ENCODE measurements around the gene PPIL6. TPM values are rescaled to one million over a fixed set of nuclear protein-coding genes. Genes with fewer than 3 reads are reported as not detected.

Gene PPIL6
- total and polyA plus RNA-seq, 2 experiments from 2014 or later = 2.6 to 2.9 TPM

DNA sequence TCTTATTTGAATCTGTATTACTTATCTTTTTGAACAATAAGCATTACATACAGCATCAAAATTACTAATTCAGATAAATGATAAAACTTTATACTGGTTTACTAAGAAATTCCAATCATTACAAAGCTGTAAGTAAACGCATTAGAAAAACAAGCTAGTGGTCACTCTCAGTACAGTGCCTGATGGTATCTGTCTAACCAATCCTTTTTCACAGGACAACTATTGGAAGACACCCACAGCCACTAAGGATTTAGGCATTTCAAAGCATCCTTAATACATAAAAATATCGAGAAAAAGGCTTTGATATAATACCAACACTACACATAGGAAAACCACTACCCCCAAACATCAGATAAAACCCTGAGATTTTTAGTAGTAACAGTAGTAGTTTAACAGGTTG is 60.7 kb downstream of the PPIL6 start:
- 67% methylated on average over 2 of the region's 2 CpGs for WGBS (ENCODE audit: low lambda C conversion rate, missing lambda C conversion rate)
- TF ChIP-seq EZH2 (IDR thresholded peaks at IDR 0.05; ENCODE audit: borderline replicate concordance) = no peak
- no peak for TF ChIP-seq EZH2phosphoT487 (IDR thresholded peaks at IDR 0.05; ENCODE audit: low read depth, severe bottlenecking, unreplicated experiment)
- TF ChIP-seq, protein P1, sequence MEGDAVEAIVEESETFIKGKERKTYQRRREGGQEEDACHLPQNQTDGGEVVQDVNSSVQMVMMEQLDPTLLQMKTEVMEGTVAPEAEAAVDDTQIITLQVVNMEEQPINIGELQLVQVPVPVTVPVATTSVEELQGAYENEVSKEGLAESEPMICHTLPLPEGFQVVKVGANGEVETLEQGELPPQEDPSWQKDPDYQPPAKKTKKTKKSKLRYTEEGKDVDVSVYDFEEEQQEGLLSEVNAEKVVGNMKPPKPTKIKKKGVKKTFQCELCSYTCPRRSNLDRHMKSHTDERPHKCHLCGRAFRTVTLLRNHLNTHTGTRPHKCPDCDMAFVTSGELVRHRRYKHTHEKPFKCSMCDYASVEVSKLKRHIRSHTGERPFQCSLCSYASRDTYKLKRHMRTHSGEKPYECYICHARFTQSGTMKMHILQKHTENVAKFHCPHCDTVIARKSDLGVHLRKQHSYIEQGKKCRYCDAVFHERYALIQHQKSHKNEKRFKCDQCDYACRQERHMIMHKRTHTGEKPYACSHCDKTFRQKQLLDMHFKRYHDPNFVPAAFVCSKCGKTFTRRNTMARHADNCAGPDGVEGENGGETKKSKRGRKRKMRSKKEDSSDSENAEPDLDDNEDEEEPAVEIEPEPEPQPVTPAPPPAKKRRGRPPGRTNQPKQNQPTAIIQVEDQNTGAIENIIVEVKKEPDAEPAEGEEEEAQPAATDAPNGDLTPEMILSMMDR (IDR thresholded peaks at IDR 0.05; ENCODE audit: poor library complexity) = no peak
- Histone ChIP-seq H3K79me2 (peaks cover 69% of the 10 kb centered on the region), H2AFZ (no peak overlapping the region), H3K27ac (no peak overlapping the region), H3K27me3 (no peaks in the 10 kb centered on the region), H3K4me2 (peak overlapping the region; percentile 72), H3K4me3 (peak overlapping the region; percentile 86), H3K36me3 (replicated peaks; ENCODE audit: insufficient read depth, low read depth) (no peaks in the 10 kb centered on the region), H3K9me2 (replicated peaks; ENCODE audit: insufficient read depth) (no peaks in the 10 kb centered on the region), H3K9me3 (ENCODE audit: low read depth) (no peaks in the 10 kb centered on the region), H3K4me1 (ENCODE audit: insufficient read depth) (peaks cover 21% of the 10 kb centered on the region), H4K20me1 (ENCODE audit: insufficient read depth, poor library complexity, severe bottlenecking) (peaks cover 64% of the 10 kb centered on the region)
- no peak for DNase-seq (ENCODE audit: low spot score)

DNA sequence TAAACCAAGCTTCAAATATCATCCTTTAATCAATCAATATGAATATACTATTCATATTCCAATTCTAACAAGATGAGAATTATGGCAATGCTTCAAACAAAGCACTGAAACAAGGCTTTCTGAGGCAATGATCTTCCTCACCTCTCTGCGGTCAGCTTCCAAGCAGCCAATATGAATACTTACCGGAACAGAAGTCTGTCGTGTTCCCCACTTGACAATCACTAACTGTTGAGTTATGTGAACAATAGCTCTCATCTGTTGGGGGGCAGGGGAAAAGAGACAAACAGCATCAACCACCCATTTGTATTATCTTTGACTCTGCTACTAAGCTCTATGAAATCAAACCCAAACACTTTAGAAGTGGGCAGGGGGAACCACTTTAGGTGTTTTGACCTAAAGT is 62.7 kb downstream of the PPIL6 start:
- H3K79me2 ChIP-seq = peaks cover 89% of the 10 kb centered on the region
- no peak overlapping the region for H3K4me3 ChIP-seq
- no peak for DNase-seq (ENCODE audit: low spot score)
- no peaks in the 10 kb centered on the region for H3K9me3 ChIP-seq (ENCODE audit: low read depth)
- H3K27me3 ChIP-seq = no peaks in the 10 kb centered on the region
- TF ChIP-seq EZH2 (IDR thresholded peaks at IDR 0.05; ENCODE audit: borderline replicate concordance) = no peak
- TF ChIP-seq, protein P1 (IDR thresholded peaks at IDR 0.05; ENCODE audit: poor library complexity) = no peak
- TF ChIP-seq EZH2phosphoT487 (IDR thresholded peaks at IDR 0.05; ENCODE audit: low read depth, severe bottlenecking, unreplicated experiment) = no peak
- H2AFZ ChIP-seq = no peak overlapping the region
- H3K27ac ChIP-seq = no peak overlapping the region
- H4K20me1 ChIP-seq (ENCODE audit: insufficient read depth, poor library complexity, severe bottlenecking) = peaks cover 79% of the 10 kb centered on the region
- H3K4me2 ChIP-seq = no peak overlapping the region
- WGBS (ENCODE audit: low lambda C conversion rate, missing lambda C conversion rate) = 92% methylated on average over 3 of the region's 3 CpGs
- no peaks in the 10 kb centered on the region for H3K9me2 ChIP-seq (replicated peaks; ENCODE audit: insufficient read depth)
- H3K36me3 ChIP-seq (replicated peaks; ENCODE audit: insufficient read depth, low read depth) = no peaks in the 10 kb centered on the region
- H3K4me1 ChIP-seq (ENCODE audit: insufficient read depth) = peaks cover 13% of the 10 kb centered on the region

DNA sequence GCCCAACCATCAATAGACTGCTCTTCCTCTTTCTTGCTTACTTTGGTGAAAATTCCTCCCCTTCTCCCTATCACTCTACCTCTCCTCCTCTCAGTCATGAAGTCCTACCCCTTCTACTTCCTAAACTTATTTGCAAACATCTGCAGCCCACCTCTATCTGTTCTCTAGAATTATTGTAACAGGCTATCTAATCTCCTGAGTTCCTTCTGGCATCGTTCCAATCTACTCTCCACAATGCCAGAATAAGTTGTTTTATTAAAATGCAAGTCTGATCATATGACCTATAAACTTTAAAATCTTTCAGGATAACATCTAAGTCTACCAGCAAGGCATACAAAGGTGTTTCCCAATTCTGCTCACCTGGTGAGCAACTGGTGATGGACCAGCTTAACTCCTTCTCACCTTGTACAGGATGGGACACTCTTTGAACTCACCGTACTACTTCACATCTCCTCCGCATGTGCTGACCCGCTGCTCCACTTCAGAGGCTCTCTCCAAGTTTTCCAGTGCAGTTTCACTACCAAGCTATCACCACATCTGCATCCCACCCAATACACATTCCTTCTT is 66.0 kb downstream of the PPIL6 start:
- Histone ChIP-seq H3K4me1 (ENCODE audit: insufficient read depth) (peaks cover 12% of the 10 kb centered on the region), H3K36me3 (replicated peaks; ENCODE audit: insufficient read depth, low read depth) (peaks cover 3% of the 10 kb centered on the region)
- WGBS (ENCODE audit: low lambda C conversion rate, missing lambda C conversion rate) = 75% methylated on average over 4 of the region's 4 CpGs

More for the DNA sequence above, 66.0 kb downstream of the PPIL6 start:
- Histone ChIP-seq H3K27me3 (no peaks in the 10 kb centered on the region), H3K9me2 (replicated peaks; ENCODE audit: insufficient read depth) (no peaks in the 10 kb centered on the region), H2AFZ (no peak overlapping the region), H3K4me3 (no peak overlapping the region), H3K79me2 (peaks cover 94% of the 10 kb centered on the region), H3K9me3 (ENCODE audit: low read depth) (no peaks in the 10 kb centered on the region), H4K20me1 (ENCODE audit: insufficient read depth, poor library complexity, severe bottlenecking) (peaks cover 75% of the 10 kb centered on the region), H3K4me2 (no peak overlapping the region), H3K27ac (no peak overlapping the region)
- TF ChIP-seq, protein P1 (IDR thresholded peaks at IDR 0.05; ENCODE audit: poor library complexity) = no peak
- no peak for TF ChIP-seq EZH2phosphoT487 (IDR thresholded peaks at IDR 0.05; ENCODE audit: low read depth, severe bottlenecking, unreplicated experiment)
- no peak for TF ChIP-seq EZH2 (IDR thresholded peaks at IDR 0.05; ENCODE audit: borderline replicate concordance)
- DNase-seq (ENCODE audit: low spot score) = no peak

Measured in hepatocyte (in vitro differentiated cells).